ENCODE results near the gene RSPO3.

GRCh38 chr6:127119102-127120022, 891 bp downstream of the RSPO3 start:
- TF ChIP-seq, protein P1, sequence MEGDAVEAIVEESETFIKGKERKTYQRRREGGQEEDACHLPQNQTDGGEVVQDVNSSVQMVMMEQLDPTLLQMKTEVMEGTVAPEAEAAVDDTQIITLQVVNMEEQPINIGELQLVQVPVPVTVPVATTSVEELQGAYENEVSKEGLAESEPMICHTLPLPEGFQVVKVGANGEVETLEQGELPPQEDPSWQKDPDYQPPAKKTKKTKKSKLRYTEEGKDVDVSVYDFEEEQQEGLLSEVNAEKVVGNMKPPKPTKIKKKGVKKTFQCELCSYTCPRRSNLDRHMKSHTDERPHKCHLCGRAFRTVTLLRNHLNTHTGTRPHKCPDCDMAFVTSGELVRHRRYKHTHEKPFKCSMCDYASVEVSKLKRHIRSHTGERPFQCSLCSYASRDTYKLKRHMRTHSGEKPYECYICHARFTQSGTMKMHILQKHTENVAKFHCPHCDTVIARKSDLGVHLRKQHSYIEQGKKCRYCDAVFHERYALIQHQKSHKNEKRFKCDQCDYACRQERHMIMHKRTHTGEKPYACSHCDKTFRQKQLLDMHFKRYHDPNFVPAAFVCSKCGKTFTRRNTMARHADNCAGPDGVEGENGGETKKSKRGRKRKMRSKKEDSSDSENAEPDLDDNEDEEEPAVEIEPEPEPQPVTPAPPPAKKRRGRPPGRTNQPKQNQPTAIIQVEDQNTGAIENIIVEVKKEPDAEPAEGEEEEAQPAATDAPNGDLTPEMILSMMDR (conservative IDR thresholded peaks at IDR 0.05; ENCODE audit: low read length) = no peak
- no peak for TF ChIP-seq EZH2phosphoT487 (IDR thresholded peaks at IDR 0.05; ENCODE audit: borderline replicate concordance, low read depth, low read length)
